Bronchial epithelial cell (primary cell): ENCODE measurements around the gene ALG14. TPM values are rescaled to one million over a fixed set of nuclear protein-coding genes. Genes with fewer than 3 reads are reported as not detected.

Source experiments
- DNase-seq: peaks from one replicate; pipeline ENCODE4 v3.0.0-alpha.2; 2010; ENCODE audit warnings: low read depth
- FAIRE-seq: peaks from 2 replicates; lab custom pipeline; 2011; peaks lifted over from hg19 to GRCh38; lab: Jason Lieb, UNC
- H3K27me3 ChIP-seq: 2 replicates; pipeline ENCODE4 v1.5.1; 2011; ENCODE audit warnings: low read length; ENCODE audit not compliant: control insufficient read depth, insufficient read depth
- H3K36me3 ChIP-seq: 2 replicates; pipeline ENCODE4 v1.5.1; 2011; ENCODE audit warnings: low read length; ENCODE audit not compliant: control insufficient read depth, insufficient read depth
- H3K4me3 ChIP-seq: 2 replicates; pipeline ENCODE4 v1.5.1; 2011; ENCODE audit warnings: mild to moderate bottlenecking, low read depth, low read length, control low read depth
- CTCF ChIP-seq: IDR thresholded peaks from 2 replicates; pipeline ENCODE4 v1.5.1; 2011; ENCODE audit warnings: mild to moderate bottlenecking, moderate library complexity, low read length, control low read depth, inconsistent platforms; ENCODE audit not compliant: insufficient read depth, severe bottlenecking
- total RNA-seq: library from RNA; depleted of rRNA; stranded (reverse); fragments of >200 nt; gene quantifications from 2 replicates; pipeline ENCODE4 v1.2.1, GENCODE V29; 2014

Gene ALG14
- total RNA-seq, 1 donor from 2014 or later: 0.53 TPM

- TF ChIP-seq CTCF: no peak
- H3K27me3 ChIP-seq: no peaks in the 10 kb centered on the region
- DNase-seq (no peak), FAIRE-seq (no peak)
- no peak overlapping the region for H3K4me3 ChIP-seq
- no peaks in the 10 kb centered on the region for H3K36me3 ChIP-seq
These were observed 77.9 kb downstream of the ALG14 start for GRCh38 chr1:94994805-94995204.

DNA sequence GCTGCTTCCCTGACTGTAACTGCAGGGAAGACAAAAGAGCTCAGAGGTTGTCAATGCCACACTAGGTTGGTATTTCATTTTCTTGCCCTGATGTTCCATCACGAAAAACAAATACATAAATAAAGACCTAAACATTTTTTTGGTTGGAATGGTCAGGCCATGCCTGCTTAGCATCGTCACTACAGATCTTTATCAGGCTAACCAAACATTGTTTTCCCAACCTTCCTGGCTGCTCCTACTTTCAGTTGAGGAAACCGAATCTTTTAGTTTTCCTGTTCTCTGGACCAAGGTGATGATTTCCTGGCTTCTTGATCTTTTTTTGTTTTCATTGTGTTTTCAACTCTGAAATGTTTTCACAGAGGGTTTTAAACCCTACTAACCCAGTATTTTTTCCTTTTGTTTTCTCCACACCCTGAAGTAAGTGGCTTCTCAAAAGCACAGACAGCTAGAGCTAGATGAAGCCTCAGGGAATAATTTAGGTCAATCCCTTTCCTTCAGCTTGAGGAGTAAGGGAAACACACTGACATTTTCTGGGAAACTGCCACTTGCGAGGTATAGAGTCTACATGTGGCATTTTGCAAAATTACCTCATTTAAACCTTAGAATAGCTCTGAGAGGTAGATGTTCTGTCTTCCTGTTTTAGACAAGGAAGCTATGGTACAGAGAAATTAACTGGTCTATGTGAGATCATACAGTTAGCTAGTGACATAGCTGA, 78.7 kb downstream of the ALG14 start:
- no peak overlapping the region for H3K4me3 ChIP-seq
- H3K36me3 ChIP-seq: no peaks in the 10 kb centered on the region
- H3K27me3 ChIP-seq: no peaks in the 10 kb centered on the region
- DNase-seq (no peak), FAIRE-seq (no peak)
- TF ChIP-seq CTCF: no peak

GRCh38 chr1:94992863-94993563, 79.7 kb downstream of the ALG14 start:
- no peak for FAIRE-seq
- H3K36me3 ChIP-seq: no peaks in the 10 kb centered on the region
- TF ChIP-seq CTCF: no peak

DNA sequence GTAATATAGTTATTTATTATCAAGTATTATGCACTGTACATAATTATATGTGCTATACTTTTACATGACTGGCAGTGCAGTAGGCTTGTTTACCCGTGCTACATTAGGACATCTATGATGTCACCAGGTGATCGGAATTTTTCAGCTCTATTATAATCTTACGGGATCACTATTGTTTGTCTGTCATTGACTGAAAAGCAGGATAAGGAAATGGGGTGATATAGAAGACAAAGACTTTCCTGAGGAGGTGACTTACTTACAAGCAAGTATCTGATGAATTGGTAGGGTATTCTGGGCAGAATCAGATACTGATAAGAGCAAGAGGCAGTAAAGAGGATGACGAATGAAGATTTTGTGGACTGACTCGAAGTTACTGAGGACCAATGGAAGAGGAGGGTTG, 80.6 kb downstream of the ALG14 start:
- DNase-seq (no peak), FAIRE-seq (no peak)
- no peaks in the 10 kb centered on the region for H3K36me3 ChIP-seq
- no peak overlapping the region for H3K4me3 ChIP-seq
- H3K27me3 ChIP-seq: no peaks in the 10 kb centered on the region
- no peak for TF ChIP-seq CTCF

More at GRCh38 chr1:94992863-94993563, 79.7 kb downstream of the ALG14 start:
- DNase-seq: no peak
- Histone ChIP-seq H3K4me3 (no peak overlapping the region), H3K27me3 (no peaks in the 10 kb centered on the region)

GRCh38 chr1:94989911-94990473, 82.8 kb downstream of the ALG14 start:
- Histone ChIP-seq H3K27me3 (no peaks in the 10 kb centered on the region), H3K4me3 (no peak overlapping the region), H3K36me3 (no peaks in the 10 kb centered on the region)
- FAIRE-seq (no peak), DNase-seq (no peak)
- TF ChIP-seq CTCF: no peak
